WI38 (cell line): ENCODE data around the gene KCNK15.

Source experiments
- H3K4me3 ChIP-seq: 2 replicates; pipeline ENCODE4 v1.5.1; 2011; ENCODE audit warnings: low read depth, mild to moderate bottlenecking, control low read depth, low read length
- TF ChIP-seq, protein P1 (sequence below): IDR thresholded peaks from 2 replicates; pipeline ENCODE4 v1.5.1; 2012; ENCODE audit warnings: low read depth, mild to moderate bottlenecking, control low read depth, low read length

Gene KCNK15

GRCh38 chr20:44707018-44707579 lies 38.6 kb upstream of the KCNK15 start:
- TF ChIP-seq, protein P1, sequence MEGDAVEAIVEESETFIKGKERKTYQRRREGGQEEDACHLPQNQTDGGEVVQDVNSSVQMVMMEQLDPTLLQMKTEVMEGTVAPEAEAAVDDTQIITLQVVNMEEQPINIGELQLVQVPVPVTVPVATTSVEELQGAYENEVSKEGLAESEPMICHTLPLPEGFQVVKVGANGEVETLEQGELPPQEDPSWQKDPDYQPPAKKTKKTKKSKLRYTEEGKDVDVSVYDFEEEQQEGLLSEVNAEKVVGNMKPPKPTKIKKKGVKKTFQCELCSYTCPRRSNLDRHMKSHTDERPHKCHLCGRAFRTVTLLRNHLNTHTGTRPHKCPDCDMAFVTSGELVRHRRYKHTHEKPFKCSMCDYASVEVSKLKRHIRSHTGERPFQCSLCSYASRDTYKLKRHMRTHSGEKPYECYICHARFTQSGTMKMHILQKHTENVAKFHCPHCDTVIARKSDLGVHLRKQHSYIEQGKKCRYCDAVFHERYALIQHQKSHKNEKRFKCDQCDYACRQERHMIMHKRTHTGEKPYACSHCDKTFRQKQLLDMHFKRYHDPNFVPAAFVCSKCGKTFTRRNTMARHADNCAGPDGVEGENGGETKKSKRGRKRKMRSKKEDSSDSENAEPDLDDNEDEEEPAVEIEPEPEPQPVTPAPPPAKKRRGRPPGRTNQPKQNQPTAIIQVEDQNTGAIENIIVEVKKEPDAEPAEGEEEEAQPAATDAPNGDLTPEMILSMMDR = no peak
- no peak overlapping the region for H3K4me3 ChIP-seq

GRCh38 chr20:44709380-44709779 lies 36.3 kb upstream of the KCNK15 start:
- H3K4me3 ChIP-seq = no peak overlapping the region
- TF ChIP-seq, protein P1 = no peak

GRCh38 chr20:44709797-44710196 lies 35.9 kb upstream of the KCNK15 start:
- TF ChIP-seq, protein P1 = no peak
- no peak overlapping the region for H3K4me3 ChIP-seq

DNA sequence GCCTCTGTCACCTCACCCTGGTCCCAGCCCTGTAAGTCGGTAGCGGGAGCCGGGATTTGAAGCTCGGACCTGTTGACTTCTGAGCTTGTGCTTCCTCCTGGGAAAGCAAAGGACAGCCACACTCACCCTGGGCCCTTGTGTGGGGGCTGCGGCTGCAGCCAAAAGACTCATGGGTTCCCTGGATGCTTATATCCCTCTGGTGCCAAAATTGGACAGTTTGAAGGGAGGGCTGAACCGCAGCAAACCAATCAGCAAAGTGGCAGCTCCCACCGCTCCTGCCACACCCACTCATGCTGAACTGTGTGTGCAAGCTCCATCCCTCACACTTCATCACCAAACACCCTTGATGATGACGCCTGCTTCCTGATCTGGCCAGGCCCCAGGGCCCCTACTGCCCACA lies 34.4 kb upstream of the KCNK15 start:
- TF ChIP-seq, protein P1 = no peak
- H3K4me3 ChIP-seq = no peak overlapping the region

GRCh38 chr20:44714102-44714700 lies 31.5 kb upstream of the KCNK15 start:
- no peak overlapping the region for H3K4me3 ChIP-seq
- TF ChIP-seq, protein P1 = no peak

DNA sequence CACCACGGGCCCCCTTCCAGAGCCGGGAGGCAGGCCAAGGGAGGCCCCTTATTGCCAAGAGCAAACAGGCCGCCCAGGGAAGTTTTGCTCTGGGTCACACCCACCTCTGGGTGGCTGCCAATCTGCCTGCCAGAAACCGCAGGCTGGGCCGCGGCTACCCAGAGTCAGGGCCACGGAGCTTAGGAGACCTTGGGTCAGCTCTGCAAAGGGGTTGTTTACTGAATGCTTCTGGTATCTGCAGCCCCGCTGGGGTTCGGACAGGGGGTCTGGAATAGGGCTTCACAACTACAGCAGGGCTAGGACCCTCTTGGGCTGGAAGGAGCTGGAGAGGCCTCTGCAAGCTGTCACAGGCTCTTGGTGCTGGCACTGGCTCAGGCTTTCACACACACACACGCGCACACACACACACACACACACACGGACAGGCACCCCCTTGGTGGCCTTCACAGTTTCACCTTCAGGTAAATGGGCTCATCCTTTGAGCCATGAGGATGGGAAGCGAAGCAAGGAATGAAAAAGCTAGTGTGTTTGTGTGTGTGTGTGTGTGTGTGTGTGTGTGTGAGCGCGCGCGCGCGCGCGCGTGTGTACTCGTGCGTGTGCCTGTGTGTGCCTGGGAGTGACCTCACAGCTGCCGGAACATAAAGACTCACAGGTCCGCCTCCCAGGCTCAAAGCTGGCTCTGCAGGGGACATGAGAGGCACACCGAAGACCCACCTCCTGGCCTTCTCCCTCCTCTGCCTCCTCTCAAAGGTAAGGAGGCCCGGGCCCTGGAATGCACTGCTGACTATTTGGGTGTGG lies 30.8 kb upstream of the KCNK15 start, which contains the start of gene CCN5:
Gene CCN5 (plus strand): TSS at position 669 of the 798 bp plus-strand sequence. CDS start 22 bp downstream, at position 691.
- H3K4me3 ChIP-seq = no peak within 1 kb of the TSS
- TF ChIP-seq, protein P1 = no peak
